Mesenchymal stem cell (in vitro differentiated cells and primary cell): Measurements from ENCODE around the gene IMP4.

Source experiments
- DNase-seq: peaks from one replicate; pipeline ENCODE4 v3.0.0-alpha.2; 2013
- H2AFZ ChIP-seq: one replicate; pipeline ENCODE4 v1.6.1; 2013; ENCODE audit warnings: low read depth, mild to moderate bottlenecking, control low read depth, inconsistent platforms, low read length, moderate library complexity
- H2AK5ac ChIP-seq: 2 replicates; pipeline ENCODE4 v1.6.1; 2013; ENCODE audit warnings: low read length, moderate library complexity, mild to moderate bottlenecking, inconsistent platforms; ENCODE audit not compliant: severe bottlenecking
- H2BK120ac ChIP-seq: one replicate; pipeline ENCODE4 v1.6.1; 2013; ENCODE audit warnings: low read depth, mild to moderate bottlenecking, inconsistent platforms, low read length, moderate library complexity
- H2BK12ac ChIP-seq, 2 experiments: one replicate each; pipeline ENCODE4 v1.6.1; 2013; ENCODE audit warnings: inconsistent platforms in 2 of 2, low read length in 2 of 2, mild to moderate bottlenecking in 2 of 2, moderate library complexity in 2 of 2, control low read depth in 1 of 2
- H2BK15ac ChIP-seq: one replicate; pipeline ENCODE4 v1.6.1; 2013; ENCODE audit warnings: mild to moderate bottlenecking, low read depth, inconsistent platforms; ENCODE audit not compliant: poor library complexity, severe bottlenecking
- H2BK5ac ChIP-seq: 2 replicates; pipeline ENCODE4 v1.6.1; 2013; ENCODE audit warnings: low read depth, mild to moderate bottlenecking, low read length, control low read depth, inconsistent platforms; ENCODE audit not compliant: poor library complexity, severe bottlenecking
- H3K14ac ChIP-seq, 2 experiments: one replicate each; pipeline ENCODE4 v1.6.1; 2013; ENCODE audit warnings: inconsistent platforms in 2 of 2, low read length in 2 of 2, control low read depth in 1 of 2, mild to moderate bottlenecking in 1 of 2, moderate library complexity in 1 of 2
- H3K18ac ChIP-seq, 2 experiments: one replicate each; pipeline ENCODE4 v1.6.1; 2013; ENCODE audit warnings: inconsistent platforms in 2 of 2, low read length in 2 of 2, control low read depth in 1 of 2, low read depth in 1 of 2, mild to moderate bottlenecking in 1 of 2
- H3K23ac ChIP-seq, 2 experiments: one replicate each; pipeline ENCODE4 v1.6.1; 2013; ENCODE audit warnings: inconsistent platforms in 2 of 2, low read length in 2 of 2, mild to moderate bottlenecking in 2 of 2, moderate library complexity in 2 of 2, control low read depth in 1 of 2
- H3K27ac ChIP-seq: 2 replicates; pipeline ENCODE4 v1.5.1; 2013; ENCODE audit warnings: mild to moderate bottlenecking, moderate library complexity, low read length, control low read depth, inconsistent platforms; ENCODE audit not compliant: poor library complexity, severe bottlenecking
- H3K27me3 ChIP-seq, 2 experiments: 2 replicates each; pipeline versions ENCODE4 v1.6.1 to v1.7.0; 2013; ENCODE audit warnings: low read length in 2 of 2, mild to moderate bottlenecking in 2 of 2, moderate library complexity in 2 of 2, control low read depth in 1 of 2, inconsistent platforms in 1 of 2; ENCODE audit not compliant: control insufficient read depth in 1 of 2, insufficient read depth in 1 of 2
- H3K36me3 ChIP-seq, 2 experiments: 2 replicates each; pipeline versions ENCODE4 v1.6.1 to v1.7.0; 2013; ENCODE audit warnings: low read length in 2 of 2, control low read depth in 1 of 2, inconsistent platforms in 1 of 2, low read depth in 1 of 2, mild to moderate bottlenecking in 1 of 2; ENCODE audit not compliant: insufficient read depth in 2 of 2, control insufficient read depth in 1 of 2
- H3K4ac ChIP-seq, 2 experiments: one replicate each; pipeline ENCODE4 v1.6.1; 2013; ENCODE audit warnings: inconsistent platforms in 2 of 2, low read length in 2 of 2, mild to moderate bottlenecking in 2 of 2, moderate library complexity in 2 of 2, control low read depth in 1 of 2, low read depth in 1 of 2
- H3K4me1 ChIP-seq: 2 replicates; pipeline ENCODE4 v1.6.1; 2013; ENCODE audit warnings: low read depth, low read length, control low read depth; ENCODE audit not compliant: control insufficient read depth, insufficient read depth
- H3K4me2 ChIP-seq: 2 replicates; pipeline ENCODE4 v1.6.1; 2013; ENCODE audit warnings: low read length, mild to moderate bottlenecking, inconsistent platforms; ENCODE audit not compliant: poor library complexity, severe bottlenecking
- H3K4me3 ChIP-seq, 2 experiments: 2 replicates each; pipeline versions ENCODE4 v1.5.1 to v1.7.0; 2013; ENCODE audit warnings: low read length in 2 of 2, mild to moderate bottlenecking in 2 of 2, control low read depth in 1 of 2, low read depth in 1 of 2; ENCODE audit not compliant: insufficient read depth in 1 of 2
- H3K79me1 ChIP-seq: replicated peaks from 2 replicates; pipeline ENCODE4 v1.6.1; 2013; ENCODE audit warnings: mild to moderate bottlenecking, control low read depth, low read length, inconsistent platforms; ENCODE audit not compliant: poor library complexity, severe bottlenecking
- H3K9ac ChIP-seq: 2 replicates; pipeline ENCODE4 v1.7.0; 2013; ENCODE audit warnings: mild to moderate bottlenecking, low read length, moderate library complexity
- H3K9me3 ChIP-seq: 2 replicates; pipeline ENCODE4 v1.7.0; 2013; ENCODE audit warnings: mild to moderate bottlenecking, low read length; ENCODE audit not compliant: control insufficient read depth
- H4K8ac ChIP-seq: one replicate; pipeline ENCODE4 v1.6.1; 2013; ENCODE audit warnings: inconsistent platforms, mild to moderate bottlenecking, low read length, moderate library complexity
- H4K91ac ChIP-seq: one replicate; pipeline ENCODE4 v1.6.1; 2013; ENCODE audit warnings: mild to moderate bottlenecking, low read length, inconsistent platforms
- WGBS: methylation state at CpG from one replicate; pipeline ENCODE4 v1.1.7; 2013; ENCODE audit warnings: mixed read lengths; 5-methylcytosine and 5-hydroxymethylcytosine counted together

The IMP4 gene

GRCh38 chr2:130373808-130374365 lies 31.2 kb downstream of the IMP4 start:
- Histone ChIP-seq H3K4me2 (no peak overlapping the region), H2BK12ac (no peak overlapping the region), H2BK5ac (no peak overlapping the region), H2AK5ac (no peak overlapping the region), H4K8ac (no peak overlapping the region), H3K9me3 (no peaks in the 10 kb centered on the region), H3K36me3 (peaks cover 24 to 25% of the 10 kb centered on the region in 2 experiments), H2BK120ac (no peak overlapping the region), H3K4ac (no peak overlapping the region), H3K4me3 (peak overlapping the region in 1 of 2 experiments; percentile 97), H2BK15ac (peak overlapping the region; percentile 71), H3K18ac (no peak overlapping the region), H3K79me1 (peaks cover 44% of the 10 kb centered on the region), H3K23ac (no peak overlapping the region), H2AFZ (no peak overlapping the region), H3K27ac (no peak overlapping the region), H4K91ac (no peak overlapping the region), H3K27me3 (no peaks in the 10 kb centered on the region), H3K9ac (peak overlapping the region; percentile 94), H3K14ac (no peak overlapping the region), H3K4me1 (peaks cover 23% of the 10 kb centered on the region)
- 100% methylated on average over 3 of the region's 3 CpGs for WGBS
- no peak for DNase-seq

GRCh38 chr2:130374587-130375290 lies 32.0 kb downstream of the IMP4 start:
- peak overlapping the region in 1 of 2 experiments; percentile 46 for H3K23ac ChIP-seq
- peak overlapping the region in 1 of 2 experiments; percentile 35 for H3K14ac ChIP-seq
- peak overlapping the region in 1 of 2 experiments; percentile 46 for H3K4me3 ChIP-seq
- peak; percentile 64 for DNase-seq
- peak overlapping the region in 1 of 2 experiments; percentile 13 for H3K18ac ChIP-seq
- peak overlapping the region in 1 of 2 experiments; percentile 30 for H2BK12ac ChIP-seq
- peak overlapping the region; percentile 9 for H3K9ac ChIP-seq
- peak overlapping the region; percentile 71 for H4K8ac ChIP-seq
- peaks cover 44% of the 10 kb centered on the region for H3K79me1 ChIP-seq
- H3K36me3 ChIP-seq: peaks cover 24 to 25% of the 10 kb centered on the region in 2 experiments
- H3K4ac ChIP-seq: peak overlapping the region in 1 of 2 experiments; percentile 43
- no peak overlapping the region for H2BK120ac ChIP-seq
- WGBS: 65% methylated on average over 4 of the region's 9 CpGs
- no peaks in the 10 kb centered on the region for H3K27me3 ChIP-seq
- peak overlapping the region; percentile 38 for H2AK5ac ChIP-seq
- no peak overlapping the region for H3K27ac ChIP-seq
- peak overlapping the region; percentile 55 for H2BK15ac ChIP-seq
- H3K4me2 ChIP-seq: no peak overlapping the region
- H2BK5ac ChIP-seq: no peak overlapping the region
- peaks cover 23% of the 10 kb centered on the region for H3K4me1 ChIP-seq
- peak overlapping the region; percentile 48 for H4K91ac ChIP-seq
- H2AFZ ChIP-seq: no peak overlapping the region
- no peaks in the 10 kb centered on the region for H3K9me3 ChIP-seq

- no peak overlapping the region for H3K27ac ChIP-seq
- H4K8ac ChIP-seq: peak overlapping the region; percentile 71
- H2BK5ac ChIP-seq: no peak overlapping the region
- no peak overlapping the region for H2AK5ac ChIP-seq
- WGBS: 94% methylated on average over 18 of the region's 19 CpGs
- no peak overlapping the region for H2BK120ac ChIP-seq
- H3K4me3 ChIP-seq: peak overlapping the region in 1 of 2 experiments; percentile 46
- peaks cover 21% of the 10 kb centered on the region for H3K4me1 ChIP-seq
- H4K91ac ChIP-seq: no peak overlapping the region
- H2AFZ ChIP-seq: no peak overlapping the region
- H2BK15ac ChIP-seq: no peak overlapping the region
- H3K23ac ChIP-seq: no peak overlapping the region
- no peak overlapping the region for H3K18ac ChIP-seq
- no peaks in the 10 kb centered on the region for H3K9me3 ChIP-seq
- no peak overlapping the region for H2BK12ac ChIP-seq
- H3K9ac ChIP-seq: peak overlapping the region; percentile 9
- peaks cover 49% of the 10 kb centered on the region for H3K79me1 ChIP-seq
- no peak overlapping the region for H3K4ac ChIP-seq
- H3K14ac ChIP-seq: no peak overlapping the region
- no peaks in the 10 kb centered on the region for H3K27me3 ChIP-seq
- H3K4me2 ChIP-seq: no peak overlapping the region
- no peak for DNase-seq
- peaks cover 21 to 26% of the 10 kb centered on the region in 2 experiments for H3K36me3 ChIP-seq
Measured at GRCh38 chr2:130375291-130376266, 32.9 kb downstream of the IMP4 start.
